Liver (tissue), 9 donors: Measurements from ENCODE around the gene SLITRK1. TPM values are rescaled to one million over a fixed set of nuclear protein-coding genes. Genes with fewer than 3 reads are reported as not detected.

Source experiments
- DNase-seq: peaks from one replicate; pipeline ENCODE4 v3.0.0-alpha.2; 2017; ENCODE audit warnings: low spot score
- H3K27ac ChIP-seq, 2 donors: one replicate each; pipeline ENCODE4 v1.7.0; 2013; ENCODE audit warnings: inconsistent platforms in 2 of 2, low read length in 2 of 2, control low read depth in 1 of 2, low read depth in 1 of 2, mild to moderate bottlenecking in 1 of 2
- H3K27me3 ChIP-seq, 4 donors: one replicate each; pipeline versions ENCODE4 v1.6.1 to v1.7.0; 2013; ENCODE audit warnings: low read length in 3 of 4, inconsistent platforms in 1 of 4, mild to moderate bottlenecking in 1 of 4, moderate library complexity in 1 of 4; ENCODE audit not compliant: control insufficient read depth in 4 of 4, insufficient read depth in 4 of 4
- H3K36me3 ChIP-seq, 4 donors: one replicate each; pipeline versions ENCODE4 v1.6.1 to v1.7.0; 2013; ENCODE audit warnings: low read length in 3 of 4, mild to moderate bottlenecking in 3 of 4, low read depth in 1 of 4, moderate library complexity in 1 of 4; ENCODE audit not compliant: control insufficient read depth in 4 of 4, insufficient read depth in 3 of 4
- H3K4me1 ChIP-seq, 4 donors: one replicate each; pipeline versions ENCODE4 v1.6.1 to v1.7.0; 2013; ENCODE audit warnings: low read length in 3 of 4, mild to moderate bottlenecking in 3 of 4, moderate library complexity in 1 of 4; ENCODE audit not compliant: control insufficient read depth in 4 of 4, insufficient read depth in 4 of 4
- H3K4me3 ChIP-seq, 3 donors: one replicate each; pipeline versions ENCODE4 v1.6.1 to v1.7.0; 2013; ENCODE audit warnings: low read length in 3 of 3, control low read depth in 1 of 3, low read depth in 1 of 3, mild to moderate bottlenecking in 1 of 3
- H3K9ac ChIP-seq, 2 donors: one replicate each; pipeline ENCODE4 v1.7.0; 2013; ENCODE audit warnings: low read length in 2 of 2, mild to moderate bottlenecking in 2 of 2, moderate library complexity in 2 of 2, control low read depth in 1 of 2, low read depth in 1 of 2
- H3K9me3 ChIP-seq, 4 donors: one replicate each; pipeline versions ENCODE4 v1.6.1 to v1.7.0; 2013; ENCODE audit warnings: low read length in 3 of 4; ENCODE audit not compliant: control insufficient read depth in 4 of 4
- EGR1 ChIP-seq, 2 donors: IDR thresholded peaks; 2 replicates each; pipeline ENCODE4 v1.6.1; 2016 to 2018; ENCODE audit warnings: antibody characterized with exemption in 2 of 2, low read depth in 2 of 2
- FOXA1 ChIP-seq: IDR thresholded peaks from 2 replicates; pipeline ENCODE4 v1.6.1; 2016; ENCODE audit warnings: antibody characterized with exemption
- FOXA2 ChIP-seq: IDR thresholded peaks from 2 replicates; pipeline ENCODE4 v1.6.1; 2016; ENCODE audit warnings: antibody characterized with exemption
- GABPA ChIP-seq, 2 donors: IDR thresholded peaks in 1 of 2; conservative IDR thresholded peaks in 1 of 2; 2 replicates each; pipeline ENCODE4 v1.6.1; 2016; ENCODE audit warnings: antibody characterized with exemption in 2 of 2, mild to moderate bottlenecking in 1 of 2, moderate library complexity in 1 of 2
- HNF4A ChIP-seq, 2 donors: conservative IDR thresholded peaks; 2 replicates each; pipeline ENCODE4 v1.6.1; 2016; ENCODE audit warnings: antibody characterized with exemption in 2 of 2, mild to moderate bottlenecking in 2 of 2
- HNF4G ChIP-seq: IDR thresholded peaks from 2 replicates; pipeline ENCODE4 v1.6.1; 2016; ENCODE audit warnings: antibody characterized with exemption
- JUND ChIP-seq, 2 donors: IDR thresholded peaks; 2 replicates each; pipeline ENCODE4 v1.6.1; 2016; ENCODE audit warnings: antibody characterized with exemption in 2 of 2
- NR2F2 ChIP-seq: IDR thresholded peaks from 2 replicates; pipeline ENCODE4 v1.6.1; 2016; ENCODE audit warnings: antibody characterized with exemption
- RAD21 ChIP-seq, 2 donors: IDR thresholded peaks; 2 replicates each; pipeline ENCODE4 v1.6.1; 2016; ENCODE audit warnings: antibody characterized with exemption in 2 of 2, mild to moderate bottlenecking in 2 of 2
- RXRA ChIP-seq, 2 donors: IDR thresholded peaks; 2 replicates each; pipeline ENCODE4 v1.6.1; 2017 to 2018; ENCODE audit warnings: antibody characterized with exemption in 2 of 2, mild to moderate bottlenecking in 1 of 2
- SP1 ChIP-seq: IDR thresholded peaks from 2 replicates; pipeline ENCODE4 v1.6.1; 2018; ENCODE audit warnings: antibody characterized with exemption, mild to moderate bottlenecking
- TAF1 ChIP-seq: conservative IDR thresholded peaks from 2 replicates; pipeline ENCODE4 v1.6.1; 2016; ENCODE audit warnings: antibody characterized with exemption, mild to moderate bottlenecking
- YY1 ChIP-seq: IDR thresholded peaks from 2 replicates; pipeline ENCODE4 v1.6.1; 2016; ENCODE audit warnings: antibody characterized with exemption, mild to moderate bottlenecking
- WGBS: extraction: QIAGEN DNeasy Blood & Tissue Kit; methylation state at CpG from one replicate; pipeline ENCODE4 v1.1.7; 2013; 5-methylcytosine and 5-hydroxymethylcytosine counted together
- polyA plus RNA-seq, 2 donors: library from polyadenylated mRNA; stranded (reverse) in 1 of 2; unstranded in 1 of 2; fragments of 200-250 nt in 1 of 2; fragments of >200 nt in 1 of 2; fragmentation: Nextera tagmentation in 1 of 2; extraction: Ambion mirVana in 1 of 2; gene quantifications; one replicate each; pipeline versions ENCODE4 v1.2.1 to v1.2.3, GENCODE V29; 2013 to 2015
- total RNA-seq, 2 donors: library from RNA; depleted of rRNA; stranded (reverse); fragments of >200 nt; gene quantifications; one replicate each; pipeline ENCODE4 v1.2.3, GENCODE V29; 2014
- TF ChIP-seq, protein P1 (sequence below): fragments of 150-350 bp; IDR thresholded peaks from 2 replicates; pipeline ENCODE4 v1.5.1; 2017; ENCODE audit warnings: improper control_type of control experiment, low read depth, low read length; ENCODE audit not compliant: missing input control
- TF ChIP-seq, protein P2 (sequence below): IDR thresholded peaks from 2 replicates; pipeline ENCODE4 v1.6.1; 2016; ENCODE audit warnings: antibody characterized with exemption, mild to moderate bottlenecking
- TF ChIP-seq, protein P3 (sequence below): IDR thresholded peaks from 2 replicates; pipeline ENCODE4 v1.6.1; 2016; ENCODE audit warnings: antibody characterized with exemption
- TF ChIP-seq, protein P4 (sequence below): IDR thresholded peaks from 2 replicates; pipeline ENCODE4 v1.6.1; 2016; ENCODE audit warnings: antibody characterized with exemption
- TF ChIP-seq, protein P5 (sequence below): IDR thresholded peaks from 2 replicates; pipeline ENCODE4 v1.6.1; 2016; ENCODE audit warnings: antibody characterized with exemption
- donor health status: healthy.
- donor health status: healthy.
- donor health status: healthy.
- donor health status: healthy.
- donor health status: healthy.

SLITRK1 gene
- total and polyA plus RNA-seq, 4 donors = not detected

DNA sequence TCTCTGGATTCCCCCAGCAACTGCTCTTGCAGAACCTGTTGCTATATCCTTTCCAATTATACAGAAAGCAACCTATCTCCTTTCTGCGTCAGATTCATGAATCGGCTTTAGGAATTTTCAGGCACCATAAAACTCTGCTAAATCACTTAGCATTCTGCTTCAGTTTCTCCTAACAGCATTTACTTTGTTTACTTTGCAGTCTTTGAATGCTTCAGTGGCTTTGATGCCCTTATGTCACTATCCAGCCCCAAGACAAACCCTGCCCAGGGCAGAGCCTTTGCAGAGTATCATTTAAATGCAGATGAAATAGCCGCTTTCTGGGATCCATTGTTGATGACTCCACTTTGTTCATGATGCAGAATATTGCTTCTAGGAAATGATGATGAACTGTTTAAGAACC, 43.1 kb downstream of the SLITRK1 start (continued):
- TF ChIP-seq, protein P1, sequence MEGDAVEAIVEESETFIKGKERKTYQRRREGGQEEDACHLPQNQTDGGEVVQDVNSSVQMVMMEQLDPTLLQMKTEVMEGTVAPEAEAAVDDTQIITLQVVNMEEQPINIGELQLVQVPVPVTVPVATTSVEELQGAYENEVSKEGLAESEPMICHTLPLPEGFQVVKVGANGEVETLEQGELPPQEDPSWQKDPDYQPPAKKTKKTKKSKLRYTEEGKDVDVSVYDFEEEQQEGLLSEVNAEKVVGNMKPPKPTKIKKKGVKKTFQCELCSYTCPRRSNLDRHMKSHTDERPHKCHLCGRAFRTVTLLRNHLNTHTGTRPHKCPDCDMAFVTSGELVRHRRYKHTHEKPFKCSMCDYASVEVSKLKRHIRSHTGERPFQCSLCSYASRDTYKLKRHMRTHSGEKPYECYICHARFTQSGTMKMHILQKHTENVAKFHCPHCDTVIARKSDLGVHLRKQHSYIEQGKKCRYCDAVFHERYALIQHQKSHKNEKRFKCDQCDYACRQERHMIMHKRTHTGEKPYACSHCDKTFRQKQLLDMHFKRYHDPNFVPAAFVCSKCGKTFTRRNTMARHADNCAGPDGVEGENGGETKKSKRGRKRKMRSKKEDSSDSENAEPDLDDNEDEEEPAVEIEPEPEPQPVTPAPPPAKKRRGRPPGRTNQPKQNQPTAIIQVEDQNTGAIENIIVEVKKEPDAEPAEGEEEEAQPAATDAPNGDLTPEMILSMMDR = no peak
- TF ChIP-seq YY1 (no peak), HNF4A (conservative IDR thresholded peaks at IDR 0.05) (no peak), SP1 (no peak)

DNA sequence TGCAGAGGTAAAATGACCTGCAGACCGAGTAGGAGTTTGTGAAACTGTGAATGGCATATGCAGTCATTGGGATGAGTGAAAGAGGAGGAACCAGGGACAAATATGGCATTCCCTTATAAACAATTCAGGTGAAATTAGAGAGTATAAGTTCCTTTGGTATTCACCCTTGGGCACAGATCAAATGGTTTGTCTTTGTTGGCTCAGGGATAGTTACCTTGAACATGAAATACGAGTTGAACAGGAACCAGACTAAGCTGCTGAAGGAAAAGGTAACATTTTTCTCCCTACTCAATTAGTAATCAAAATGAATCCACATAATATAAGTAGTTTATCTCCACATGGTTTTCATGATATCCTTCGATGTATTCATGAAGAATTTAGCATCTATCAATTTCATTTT, 50.5 kb downstream of the SLITRK1 start:
- no peak overlapping the region for H3K4me3 ChIP-seq
- WGBS = 52% methylated on average over 3 of the region's 3 CpGs
- DNase-seq = no peak
- no peaks in the 10 kb centered on the region for H3K27me3 ChIP-seq
- H3K27ac ChIP-seq = no peak overlapping the region
- H3K4me1 ChIP-seq = no peaks in the 10 kb centered on the region
- H3K9me3 ChIP-seq = no peaks in the 10 kb centered on the region
- TF ChIP-seq FOXA2 = no peak
- TF ChIP-seq NR2F2 = no peak
- no peak for TF ChIP-seq RXRA (IDR thresholded peaks at IDR 0.05)
- TF ChIP-seq, protein P1 = no peak
- TF ChIP-seq HNF4G = no peak
- TF ChIP-seq, protein P2, sequence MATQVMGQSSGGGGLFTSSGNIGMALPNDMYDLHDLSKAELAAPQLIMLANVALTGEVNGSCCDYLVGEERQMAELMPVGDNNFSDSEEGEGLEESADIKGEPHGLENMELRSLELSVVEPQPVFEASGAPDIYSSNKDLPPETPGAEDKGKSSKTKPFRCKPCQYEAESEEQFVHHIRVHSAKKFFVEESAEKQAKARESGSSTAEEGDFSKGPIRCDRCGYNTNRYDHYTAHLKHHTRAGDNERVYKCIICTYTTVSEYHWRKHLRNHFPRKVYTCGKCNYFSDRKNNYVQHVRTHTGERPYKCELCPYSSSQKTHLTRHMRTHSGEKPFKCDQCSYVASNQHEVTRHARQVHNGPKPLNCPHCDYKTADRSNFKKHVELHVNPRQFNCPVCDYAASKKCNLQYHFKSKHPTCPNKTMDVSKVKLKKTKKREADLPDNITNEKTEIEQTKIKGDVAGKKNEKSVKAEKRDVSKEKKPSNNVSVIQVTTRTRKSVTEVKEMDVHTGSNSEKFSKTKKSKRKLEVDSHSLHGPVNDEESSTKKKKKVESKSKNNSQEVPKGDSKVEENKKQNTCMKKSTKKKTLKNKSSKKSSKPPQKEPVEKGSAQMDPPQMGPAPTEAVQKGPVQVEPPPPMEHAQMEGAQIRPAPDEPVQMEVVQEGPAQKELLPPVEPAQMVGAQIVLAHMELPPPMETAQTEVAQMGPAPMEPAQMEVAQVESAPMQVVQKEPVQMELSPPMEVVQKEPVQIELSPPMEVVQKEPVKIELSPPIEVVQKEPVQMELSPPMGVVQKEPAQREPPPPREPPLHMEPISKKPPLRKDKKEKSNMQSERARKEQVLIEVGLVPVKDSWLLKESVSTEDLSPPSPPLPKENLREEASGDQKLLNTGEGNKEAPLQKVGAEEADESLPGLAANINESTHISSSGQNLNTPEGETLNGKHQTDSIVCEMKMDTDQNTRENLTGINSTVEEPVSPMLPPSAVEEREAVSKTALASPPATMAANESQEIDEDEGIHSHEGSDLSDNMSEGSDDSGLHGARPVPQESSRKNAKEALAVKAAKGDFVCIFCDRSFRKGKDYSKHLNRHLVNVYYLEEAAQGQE = no peak
- no peak for TF ChIP-seq GABPA (IDR thresholded peaks at IDR 0.05 in 1 of 2, conservative IDR thresholded peaks at IDR 0.05 in 1 of 2)
- no peak for TF ChIP-seq HNF4A (conservative IDR thresholded peaks at IDR 0.05)
- TF ChIP-seq EGR1 (IDR thresholded peaks at IDR 0.05; ENCODE audit: low read depth in 2 of 2) = no peak
- TF ChIP-seq, protein P3, sequence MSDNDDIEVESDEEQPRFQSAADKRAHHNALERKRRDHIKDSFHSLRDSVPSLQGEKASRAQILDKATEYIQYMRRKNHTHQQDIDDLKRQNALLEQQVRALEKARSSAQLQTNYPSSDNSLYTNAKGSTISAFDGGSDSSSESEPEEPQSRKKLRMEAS = no peak
- TF ChIP-seq, protein P4, sequence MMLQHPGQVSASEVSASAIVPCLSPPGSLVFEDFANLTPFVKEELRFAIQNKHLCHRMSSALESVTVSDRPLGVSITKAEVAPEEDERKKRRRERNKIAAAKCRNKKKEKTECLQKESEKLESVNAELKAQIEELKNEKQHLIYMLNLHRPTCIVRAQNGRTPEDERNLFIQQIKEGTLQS = no peak
- TF ChIP-seq TAF1 = no peak
- TF ChIP-seq FOXA1 = no peak
- TF ChIP-seq, protein P5, sequence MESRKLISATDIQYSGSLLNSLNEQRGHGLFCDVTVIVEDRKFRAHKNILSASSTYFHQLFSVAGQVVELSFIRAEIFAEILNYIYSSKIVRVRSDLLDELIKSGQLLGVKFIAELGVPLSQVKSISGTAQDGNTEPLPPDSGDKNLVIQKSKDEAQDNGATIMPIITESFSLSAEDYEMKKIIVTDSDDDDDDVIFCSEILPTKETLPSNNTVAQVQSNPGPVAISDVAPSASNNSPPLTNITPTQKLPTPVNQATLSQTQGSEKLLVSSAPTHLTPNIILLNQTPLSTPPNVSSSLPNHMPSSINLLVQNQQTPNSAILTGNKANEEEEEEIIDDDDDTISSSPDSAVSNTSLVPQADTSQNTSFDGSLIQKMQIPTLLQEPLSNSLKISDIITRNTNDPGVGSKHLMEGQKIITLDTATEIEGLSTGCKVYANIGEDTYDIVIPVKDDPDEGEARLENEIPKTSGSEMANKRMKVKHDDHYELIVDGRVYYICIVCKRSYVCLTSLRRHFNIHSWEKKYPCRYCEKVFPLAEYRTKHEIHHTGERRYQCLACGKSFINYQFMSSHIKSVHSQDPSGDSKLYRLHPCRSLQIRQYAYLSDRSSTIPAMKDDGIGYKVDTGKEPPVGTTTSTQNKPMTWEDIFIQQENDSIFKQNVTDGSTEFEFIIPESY = no peak
- no peak for TF ChIP-seq SP1
- TF ChIP-seq JUND (IDR thresholded peaks at IDR 0.05) = no peak
- no peak for TF ChIP-seq YY1
- no peak for TF ChIP-seq RAD21 (IDR thresholded peaks at IDR 0.05)
- no peak overlapping the region for H3K9ac ChIP-seq
- H3K36me3 ChIP-seq = no peaks in the 10 kb centered on the region
